ENCODE data around the gene CLEC16A. TPM values are rescaled to one million over a fixed set of nuclear protein-coding genes. Genes with fewer than 3 reads are reported as not detected.
A peak's percentile ranks its signal among the peaks of the same experiment; 100 is the strongest.

The CLEC16A gene
- total and polyA plus RNA-seq, 8 donors, result 17.6 to 38.6 (median 21.6) TPM

GRCh38 chr16:11108466-11108805 is 164.1 kb downstream of the CLEC16A start:
- Histone ChIP-seq H3K4me3 (no peak overlapping the region), H3K27ac (no peak overlapping the region), H3K27me3 (no peaks in the 10 kb centered on the region), H3K9me3 (peaks cover 0 to 8% of the 10 kb centered on the region in 2 donors), H3K4me1 (peaks cover 20 to 56% of the 10 kb centered on the region in 2 donors), H3K36me3 (no peaks in the 10 kb centered on the region)
- ATAC-seq (no peak), DNase-seq (no peak)
- TF ChIP-seq CTCF (IDR thresholded peaks at IDR 0.05), result no peak
- intact Hi-C loops (cut with DNase I), result no loop called here

GRCh38 chr16:11109566-11109965 is 165.2 kb downstream of the CLEC16A start:
- H3K4me3 ChIP-seq, result no peak overlapping the region
- H3K27me3 ChIP-seq, result no peaks in the 10 kb centered on the region
- H3K27ac ChIP-seq, result peak overlapping the region; percentile 3 to 55
- intact Hi-C loops (cut with DNase I), result no loop called here
- no peaks in the 10 kb centered on the region for H3K36me3 ChIP-seq
- peaks cover 16 to 50% of the 10 kb centered on the region in 2 donors for H3K4me1 ChIP-seq
- TF ChIP-seq CTCF (IDR thresholded peaks at IDR 0.05), result no peak
- ATAC-seq (peak; percentile 43), DNase-seq (no peak)
- H3K9me3 ChIP-seq, result peaks cover 0 to 8% of the 10 kb centered on the region in 2 donors

- Histone ChIP-seq H3K9me3 (peaks cover 0 to 8% of the 10 kb centered on the region in 2 donors), H3K4me1 (peaks cover 11 to 43% of the 10 kb centered on the region in 2 donors), H3K4me3 (no peak overlapping the region), H3K27ac (no peak overlapping the region), H3K36me3 (no peaks in the 10 kb centered on the region), H3K27me3 (no peaks in the 10 kb centered on the region)
- DNase-seq, result no peak
- no peak for ATAC-seq
- no peak for TF ChIP-seq CTCF (IDR thresholded peaks at IDR 0.05)
- intact Hi-C loops (cut with DNase I), result loop anchor here in 1 of 2 donors (10.0 kb wide), 1 partner anchor 144 kb away; the partner anchor contains the start of gene SOCS1
These were observed 166.8 kb downstream of the CLEC16A start for GRCh38 chr16:11111150-11111549.

GRCh38 chr16:11111856-11112634 is 167.7 kb downstream of the CLEC16A start:
- Histone ChIP-seq H3K27ac (no peak overlapping the region), H3K4me1 (peaks cover 11 to 39% of the 10 kb centered on the region in 2 donors), H3K9me3 (peaks cover 0 to 8% of the 10 kb centered on the region in 2 donors), H3K4me3 (no peak overlapping the region), H3K36me3 (no peaks in the 10 kb centered on the region), H3K27me3 (no peaks in the 10 kb centered on the region)
- ATAC-seq, result no peak
- TF ChIP-seq CTCF (IDR thresholded peaks at IDR 0.05), result no peak
- intact Hi-C loops (cut with DNase I), result loop anchor here in 1 of 2 donors (10.0 kb wide), 1 partner anchor 143 kb away; the partner anchor contains the start of gene SOCS1
- no peak for DNase-seq

- H3K27ac ChIP-seq, result no peak overlapping the region
- no peak for DNase-seq
- H3K27me3 ChIP-seq, result no peaks in the 10 kb centered on the region
- H3K4me3 ChIP-seq, result no peak overlapping the region
- no peaks in the 10 kb centered on the region for H3K36me3 ChIP-seq
- no peak for ATAC-seq
- TF ChIP-seq CTCF (IDR thresholded peaks at IDR 0.05), result no peak
- H3K9me3 ChIP-seq, result peaks cover 0 to 8% of the 10 kb centered on the region in 2 donors
- H3K4me1 ChIP-seq, result peaks cover 6 to 31% of the 10 kb centered on the region in 2 donors
- intact Hi-C loops (cut with DNase I), result loop anchor here in 1 of 2 donors (10.0 kb wide), 1 partner anchor 142 kb away; the partner anchor contains the start of gene SOCS1
These were observed 168.5 kb downstream of the CLEC16A start for GRCh38 chr16:11112723-11113348.
